Parathyroid adenoma (tissue), 2 donors: ENCODE results near the gene CPS1.

Experiments
- H2AFZ ChIP-seq: fragments of 300-600 bp; sonication (generic); one replicate; pipeline ENCODE4 v1.7.0; 2017; ENCODE audit warnings: antibody characterized with exemption, mild to moderate bottlenecking
- H3K27ac ChIP-seq: fragments of 300-600 bp; sonication (generic); one replicate; pipeline ENCODE4 v1.7.0; 2017
- H3K27me3 ChIP-seq: fragments of 300-600 bp; sonication (generic); one replicate; pipeline ENCODE4 v1.7.0; 2017; ENCODE audit warnings: low read length; ENCODE audit not compliant: control insufficient read depth, insufficient read depth
- H3K36me3 ChIP-seq: fragments of 300-600 bp; sonication (generic); one replicate; pipeline ENCODE4 v1.7.0; 2017; ENCODE audit warnings: low read length; ENCODE audit not compliant: control insufficient read depth, insufficient read depth
- H3K4me1 ChIP-seq: fragments of 300-600 bp; sonication (generic); one replicate; pipeline ENCODE4 v1.7.0; 2017; ENCODE audit warnings: control low read depth
- H3K4me2 ChIP-seq: fragments of 300-600 bp; sonication (generic); one replicate; pipeline ENCODE4 v1.7.0; 2017; ENCODE audit warnings: low read length
- H3K4me3 ChIP-seq: fragments of 300-600 bp; sonication (generic); one replicate; pipeline ENCODE4 v1.7.0; 2017; ENCODE audit warnings: low read depth, low read length
- H3K79me2 ChIP-seq: fragments of 300-600 bp; sonication (generic); one replicate; pipeline ENCODE4 v1.7.0; 2017; ENCODE audit warnings: control low read depth
- H3K9ac ChIP-seq: fragments of 300-600 bp; sonication (generic); one replicate; pipeline ENCODE4 v1.7.0; 2017; ENCODE audit warnings: mild to moderate bottlenecking
- H3K9me3 ChIP-seq: fragments of 300-600 bp; sonication (generic); one replicate; pipeline ENCODE4 v1.7.0; 2017; ENCODE audit warnings: low read length; ENCODE audit not compliant: control insufficient read depth
- TF ChIP-seq, protein P1 (sequence below): fragments of 300-600 bp; sonication (generic); IDR thresholded peaks from one replicate; pipeline ENCODE4 v1.7.0; 2017; ENCODE audit warnings: antibody characterized with exemption, mild to moderate bottlenecking
- donor health status: primary hyperparathyroidism.

The CPS1 gene

DNA sequence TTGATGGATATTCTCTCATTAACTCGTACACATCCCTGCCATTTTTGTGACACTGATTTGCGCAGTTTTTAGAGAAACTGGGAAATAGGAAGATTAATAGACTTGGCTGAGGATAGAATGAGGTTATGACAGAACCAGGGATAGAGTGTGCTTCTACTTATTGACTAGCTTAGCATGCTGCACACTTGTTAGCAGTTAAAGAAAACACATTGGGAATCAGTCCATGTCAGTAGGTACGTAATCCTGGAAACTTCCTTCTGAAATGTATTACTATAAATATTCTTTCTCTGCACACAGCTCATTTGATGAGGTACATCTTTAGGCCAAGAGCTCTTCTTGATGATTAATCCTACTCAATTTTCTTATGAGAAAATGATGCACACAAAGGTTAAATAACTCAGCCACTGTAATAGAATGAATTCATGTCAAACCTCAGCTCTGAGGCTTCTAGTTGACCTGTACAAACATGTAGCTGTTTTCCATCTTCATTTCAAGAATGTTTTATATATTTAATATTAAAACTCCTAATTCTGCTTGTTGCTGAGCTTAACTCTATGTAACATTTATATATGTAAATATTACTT is 12.3 kb upstream of the CPS1 start:
- no peak overlapping the region for H3K9ac ChIP-seq
- H3K27me3 ChIP-seq: no peaks in the 10 kb centered on the region
- no peak overlapping the region for H3K4me2 ChIP-seq
- no peak overlapping the region for H2AFZ ChIP-seq
- no peaks in the 10 kb centered on the region for H3K4me1 ChIP-seq
- H3K36me3 ChIP-seq: no peaks in the 10 kb centered on the region
- no peaks in the 10 kb centered on the region for H3K9me3 ChIP-seq
- no peaks in the 10 kb centered on the region for H3K79me2 ChIP-seq
- TF ChIP-seq, protein P1, sequence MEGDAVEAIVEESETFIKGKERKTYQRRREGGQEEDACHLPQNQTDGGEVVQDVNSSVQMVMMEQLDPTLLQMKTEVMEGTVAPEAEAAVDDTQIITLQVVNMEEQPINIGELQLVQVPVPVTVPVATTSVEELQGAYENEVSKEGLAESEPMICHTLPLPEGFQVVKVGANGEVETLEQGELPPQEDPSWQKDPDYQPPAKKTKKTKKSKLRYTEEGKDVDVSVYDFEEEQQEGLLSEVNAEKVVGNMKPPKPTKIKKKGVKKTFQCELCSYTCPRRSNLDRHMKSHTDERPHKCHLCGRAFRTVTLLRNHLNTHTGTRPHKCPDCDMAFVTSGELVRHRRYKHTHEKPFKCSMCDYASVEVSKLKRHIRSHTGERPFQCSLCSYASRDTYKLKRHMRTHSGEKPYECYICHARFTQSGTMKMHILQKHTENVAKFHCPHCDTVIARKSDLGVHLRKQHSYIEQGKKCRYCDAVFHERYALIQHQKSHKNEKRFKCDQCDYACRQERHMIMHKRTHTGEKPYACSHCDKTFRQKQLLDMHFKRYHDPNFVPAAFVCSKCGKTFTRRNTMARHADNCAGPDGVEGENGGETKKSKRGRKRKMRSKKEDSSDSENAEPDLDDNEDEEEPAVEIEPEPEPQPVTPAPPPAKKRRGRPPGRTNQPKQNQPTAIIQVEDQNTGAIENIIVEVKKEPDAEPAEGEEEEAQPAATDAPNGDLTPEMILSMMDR: no peak
- H3K4me3 ChIP-seq: no peak overlapping the region
- H3K27ac ChIP-seq: no peak overlapping the region

DNA sequence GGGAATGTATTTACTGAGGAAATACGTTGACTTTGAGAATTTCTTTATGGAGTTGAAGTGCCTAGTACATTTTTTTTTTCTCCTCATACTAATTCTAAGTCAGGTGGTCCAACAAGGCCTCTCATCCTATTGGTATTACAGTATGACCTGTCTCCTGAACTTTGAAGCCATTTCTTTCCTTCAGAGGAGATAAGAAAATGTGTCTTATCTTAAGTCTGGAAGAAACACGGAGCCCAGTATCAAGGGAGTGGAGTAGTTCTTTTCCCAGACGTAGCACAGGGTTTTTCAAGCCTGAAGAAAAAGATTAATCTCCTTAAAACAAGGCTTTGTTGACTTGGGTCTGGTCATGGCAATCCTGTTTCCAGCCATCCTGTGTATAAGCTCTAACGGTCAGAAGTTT is 11.6 kb upstream of the CPS1 start:
- Histone ChIP-seq H3K27ac (no peak overlapping the region), H3K27me3 (no peaks in the 10 kb centered on the region)

DNA sequence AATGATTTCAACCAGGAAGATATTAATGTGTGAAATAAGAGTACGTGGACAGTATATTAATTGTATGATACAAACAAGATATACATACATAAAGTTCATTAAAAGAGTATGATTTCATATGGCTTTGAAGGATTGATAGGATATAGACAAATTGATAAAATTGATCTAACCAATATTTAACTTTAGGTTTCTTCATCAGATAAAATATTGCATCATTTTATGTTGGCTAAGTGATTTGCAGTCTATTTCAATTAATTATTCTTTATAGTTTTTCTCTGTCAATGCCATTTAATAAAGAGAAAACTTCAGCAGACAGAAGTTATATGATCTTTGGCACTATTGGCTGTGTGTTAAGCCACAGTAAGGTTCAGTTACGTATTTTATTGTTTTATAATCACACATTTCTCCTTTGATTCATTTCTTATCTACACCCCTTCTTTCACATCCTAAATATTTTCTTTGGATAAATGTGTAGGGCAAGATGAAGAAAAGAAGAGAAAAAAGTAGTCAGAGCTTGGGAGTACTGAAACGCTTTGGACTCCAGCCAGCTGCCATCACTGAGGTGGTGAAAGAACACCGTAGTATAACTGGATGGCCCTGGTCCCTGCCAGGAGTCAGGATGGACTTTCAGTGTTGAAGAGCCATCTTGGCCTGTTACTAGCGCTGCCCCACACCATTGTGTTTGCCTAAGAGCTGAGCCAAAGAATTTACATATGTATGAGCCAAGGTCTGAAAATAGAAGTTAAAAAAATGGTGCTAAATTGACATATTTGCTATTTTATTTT is 9.8 kb upstream of the CPS1 start:
- Histone ChIP-seq H3K27me3 (no peaks in the 10 kb centered on the region), H3K79me2 (no peaks in the 10 kb centered on the region), H2AFZ (no peak overlapping the region), H3K4me2 (no peak overlapping the region), H3K9me3 (no peaks in the 10 kb centered on the region), H3K27ac (no peak overlapping the region), H3K9ac (no peak overlapping the region), H3K36me3 (no peaks in the 10 kb centered on the region), H3K4me3 (no peak overlapping the region), H3K4me1 (no peaks in the 10 kb centered on the region)
- TF ChIP-seq, protein P1: no peak

More for the DNA sequence above, 11.6 kb upstream of the CPS1 start:
- Histone ChIP-seq H2AFZ (no peak overlapping the region), H3K79me2 (no peaks in the 10 kb centered on the region), H3K9me3 (no peaks in the 10 kb centered on the region), H3K4me2 (no peak overlapping the region), H3K4me1 (no peaks in the 10 kb centered on the region), H3K36me3 (no peaks in the 10 kb centered on the region), H3K9ac (no peak overlapping the region), H3K4me3 (no peak overlapping the region)
- TF ChIP-seq, protein P1: no peak

DNA sequence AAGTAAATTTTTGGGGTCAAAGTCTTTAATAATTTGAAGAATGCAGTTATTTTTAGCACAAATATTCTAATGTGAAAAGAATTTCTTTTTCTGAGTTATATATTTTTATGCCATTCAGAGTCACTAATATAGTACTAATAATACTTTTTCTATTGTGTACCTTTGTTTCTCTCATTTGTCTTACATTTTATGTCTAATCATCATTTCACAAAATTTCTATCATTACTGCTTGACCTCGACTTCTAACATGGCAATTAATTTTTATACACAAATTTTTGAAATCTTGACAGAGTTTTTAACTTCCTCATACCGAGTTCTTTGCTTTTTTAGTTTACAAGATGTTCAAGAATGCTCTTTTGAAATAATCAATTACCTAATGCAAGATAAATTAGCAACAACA is 8.4 kb upstream of the CPS1 start:
- Histone ChIP-seq H3K4me3 (no peak overlapping the region), H3K79me2 (no peaks in the 10 kb centered on the region), H3K9ac (no peak overlapping the region), H3K27me3 (no peaks in the 10 kb centered on the region), H3K4me2 (no peak overlapping the region), H3K9me3 (no peaks in the 10 kb centered on the region), H3K36me3 (no peaks in the 10 kb centered on the region), H2AFZ (no peak overlapping the region), H3K27ac (no peak overlapping the region), H3K4me1 (no peaks in the 10 kb centered on the region)
- TF ChIP-seq, protein P1: no peak
